K562 (cell line): ENCODE results near the gene ERH. TPM values are rescaled to one million over a fixed set of nuclear protein-coding genes. Genes with fewer than 3 reads are reported as not detected.

Experiments
- ATF7 ChIP-seq: fragments of 450-650 bp; IDR thresholded peaks from 2 replicates; pipeline ENCODE4 v1.7.1; 2014; ENCODE audit warnings: mild to moderate bottlenecking, moderate library complexity
- DACH1 ChIP-seq: fragments of 450-650 bp; IDR thresholded peaks from 2 replicates; pipeline ENCODE4 v1.6.1; 2018; ENCODE audit not compliant: partially characterized antibody
- EGR1 ChIP-seq: fragments of 450-650 bp; conservative IDR thresholded peaks from 2 replicates; pipeline ENCODE4 v1.6.1; 2017; ENCODE audit warnings: mild to moderate bottlenecking
- JUND ChIP-seq, 2 experiments: IDR thresholded peaks; 2 replicates in 1 of 2; 3 replicates in 1 of 2; pipeline ENCODE4 v1.6.1; 2011; ENCODE audit warnings: borderline replicate concordance in 2 of 2, low read depth in 2 of 2, low read length in 2 of 2, improper control_type of control experiment in 1 of 2, missing biosample characterization in 1 of 2, missing genetic modification characterization in 1 of 2, missing genetic modification reagents in 1 of 2
- ZNF197 ChIP-seq: fragments of 200-800 bp; sonication (Bioruptor generic); IDR thresholded peaks from 2 replicates; pipeline ENCODE4 v1.6.1; 2016; ENCODE audit warnings: low read depth, missing genetic modification characterization, missing compliant biosample characterization
- ZNF324 ChIP-seq: fragments of 250-450 bp; sonication (Bioruptor Pico); IDR thresholded peaks from 2 replicates; pipeline ENCODE4 v1.4.0; 2020; ENCODE audit warnings: mild to moderate bottlenecking
- ZNF592 ChIP-seq: fragments of 450-650 bp; IDR thresholded peaks from 2 replicates; pipeline ENCODE4 v1.6.1; 2017; ENCODE audit warnings: antibody characterized with exemption, mild to moderate bottlenecking
- polyA plus RNA-seq, 8 experiments: library from polyadenylated mRNA; depleted of rRNA in 4 of 8; stranded (reverse) in 5 of 8; unstranded in 3 of 8; fragments of >200 nt; fragmentation: Nextera tagmentation in 2 of 8; fragmentation: Illumina TruSeq in 1 of 8; extraction: Ambion mirVana in 2 of 8; extraction: Trizol in 1 of 8; gene quantifications; 2 replicates each; pipeline versions ENCODE4 v1.2.1 to v1.2.3, GENCODE V29; 2011 to 2014; ENCODE audit warnings: inconsistent platforms in 1 of 8, missing spikeins in 1 of 8
- total RNA-seq, 7 experiments: library from RNA; depleted of rRNA in 6 of 7; stranded (reverse); fragments of >200 nt in 6 of 7; fragmentation: Illumina TruSeq in 2 of 7; extraction: Trizol in 2 of 7; gene quantifications; 2 replicates each; pipeline versions ENCODE4 v1.2.1 to v1.2.3, GENCODE V29; 2011 to 2021; ENCODE audit warnings: low replicate concordance in 1 of 7

Gene ERH
- total and polyA plus RNA-seq, 9 of the 15 experiments (the other 6 are each of a cell fraction or from before 2014, with no cell fraction given), result 78.2 to 474 (median 250) TPM

- TF ChIP-seq ZNF592, result no peak
- TF ChIP-seq EGR1, result no peak
- no peak for TF ChIP-seq JUND (IDR thresholded peaks at IDR 0.05; ENCODE audit: borderline replicate concordance, low read depth, low read length)
- no peak for TF ChIP-seq JUND (tag; IDR thresholded peaks at IDR 0.05; ENCODE audit: borderline replicate concordance, low read depth, low read length)
- no peak for TF ChIP-seq ZNF197 (CRISPR knock-in tag)
- no peak for TF ChIP-seq ZNF324 (CRISPR knock-in tag)
- no peak for TF ChIP-seq ATF7
- no peak for TF ChIP-seq DACH1
Measured at GRCh38 chr14:69404478-69404877, 6.4 kb upstream of the ERH start (continued).
